CD1c-positive myeloid dendritic cell (primary cell): ENCODE results near the gene F2R.
A peak's percentile ranks its signal among the peaks of the same experiment; 100 is the strongest.
"Not testable (repeated sequence)": the region's sequence is repeated elsewhere in the genome, so short reads cannot be mapped to it uniquely, and the experiment has no call there.

Source experiments
- DNase-seq: peaks from one replicate; pipeline ENCODE4 v3.0.0-alpha.2; 2016; ENCODE audit errors: extremely low spot score

F2R gene

GRCh38 chr5:76718880-76719279, 3.0 kb downstream of the F2R start:
- no peak for DNase-seq

- DNase-seq: peak; percentile 77
Observed at GRCh38 chr5:76720988-76721569, 5.2 kb downstream of the F2R start.

- no peak for DNase-seq
Observed at GRCh38 chr5:76723266-76723665, 7.3 kb downstream of the F2R start.

- DNase-seq: no peak
Observed at GRCh38 chr5:76723906-76724305, 8.0 kb downstream of the F2R start.

- DNase-seq: peak; percentile 21
Observed at GRCh38 chr5:76724871-76725270, 8.9 kb downstream of the F2R start.

GRCh38 chr5:76728965-76729364, 13.0 kb downstream of the F2R start:
- DNase-seq: no peak

GRCh38 chr5:76729373-76730290, 13.7 kb downstream of the F2R start:
- DNase-seq: no peak

GRCh38 chr5:76732405-76733048, 16.6 kb downstream of the F2R start:
- DNase-seq: no peak

- no peak for DNase-seq
Observed at GRCh38 chr5:76733049-76733417, 17.1 kb downstream of the F2R start.

- DNase-seq: no peak
Observed at GRCh38 chr5:76735762-76736545, 20.0 kb downstream of the F2R start.

- DNase-seq: no peak
Observed at GRCh38 chr5:76736679-76737556, 21.0 kb downstream of the F2R start.

GRCh38 chr5:76737846-76738245, 21.9 kb downstream of the F2R start:
- no peak for DNase-seq

GRCh38 chr5:76741506-76741905, 25.6 kb downstream of the F2R start:
- not testable (repeated sequence) for DNase-seq

GRCh38 chr5:76742583-76742982, 26.7 kb downstream of the F2R start:
- no peak for DNase-seq

GRCh38 chr5:76744632-76745031, 28.7 kb downstream of the F2R start:
- no peak for DNase-seq

- DNase-seq: no peak
Observed at GRCh38 chr5:76745670-76746069, 29.7 kb downstream of the F2R start.

- no peak for DNase-seq
Observed at GRCh38 chr5:76746677-76747076, 30.8 kb downstream of the F2R start.

GRCh38 chr5:76747706-76748105, 31.8 kb downstream of the F2R start:
- DNase-seq: no peak

- no peak for DNase-seq
Observed at GRCh38 chr5:76751291-76751690, 35.4 kb downstream of the F2R start.

- no peak for DNase-seq
Observed at GRCh38 chr5:76754668-76755078, 38.7 kb downstream of the F2R start.
